Aorta (tissue), 5 donors: Measurements from ENCODE around the gene TSSC4. TPM values are rescaled to one million over a fixed set of nuclear protein-coding genes. Genes with fewer than 3 reads are reported as not detected.

Experiments used
- ATAC-seq: fragments of 200-7000 bp; cut with Tn5 transposase; one replicate; pipeline ENCODE4 v1.9.1; 2022; ENCODE audit warnings: moderate library complexity; ENCODE audit not compliant: low FRiP score
- DNase-seq, 2 donors: peaks; one replicate each; pipeline ENCODE4 v3.0.0-alpha.2; 2020
- H3K27ac ChIP-seq, 2 donors: one replicate each; pipeline ENCODE4 v1.5.1; 2013; ENCODE audit warnings: low read length in 2 of 2, mild to moderate bottlenecking in 2 of 2, moderate library complexity in 2 of 2, control low read depth in 1 of 2, inconsistent platforms in 1 of 2, low read depth in 1 of 2
- H3K27me3 ChIP-seq, 2 donors: one replicate each; pipeline ENCODE4 v1.6.1; 2013; ENCODE audit warnings: control low read depth in 1 of 2, low read length in 1 of 2, mild to moderate bottlenecking in 1 of 2, moderate library complexity in 1 of 2; ENCODE audit not compliant: insufficient read depth in 2 of 2, control insufficient read depth in 1 of 2
- H3K36me3 ChIP-seq, 2 donors: one replicate each; pipeline ENCODE4 v1.6.1; 2013; ENCODE audit warnings: control low read depth in 1 of 2, low read length in 1 of 2, mild to moderate bottlenecking in 1 of 2; ENCODE audit not compliant: insufficient read depth in 2 of 2, control insufficient read depth in 1 of 2
- H3K4me1 ChIP-seq, 2 donors: one replicate each; pipeline ENCODE4 v1.6.1; 2013; ENCODE audit warnings: low read length in 2 of 2, control low read depth in 1 of 2, mild to moderate bottlenecking in 1 of 2, moderate library complexity in 1 of 2; ENCODE audit not compliant: insufficient read depth in 2 of 2, control insufficient read depth in 1 of 2
- H3K4me3 ChIP-seq, 2 donors: one replicate each; pipeline ENCODE4 v1.5.1; 2013; ENCODE audit warnings: low read length in 2 of 2, control low read depth in 1 of 2, mild to moderate bottlenecking in 1 of 2
- H3K9me3 ChIP-seq: one replicate; pipeline ENCODE4 v1.6.1; 2013; ENCODE audit warnings: mild to moderate bottlenecking, low read length; ENCODE audit not compliant: control insufficient read depth
- WGBS, 2 donors: extraction: QIAGEN DNeasy Blood & Tissue Kit; methylation state at CpG; one replicate each; pipeline ENCODE4 v1.1.7; 2013; 5-methylcytosine and 5-hydroxymethylcytosine counted together
- intact Hi-C, 2 donors: fragments of 100-400 bp; cut with DNase I; formaldehyde crosslinking; loops; one replicate each; pipeline versions ENCODE4 v1.14.2 to v1.15.0; 2022
- polyA plus RNA-seq, 2 donors: library from polyadenylated mRNA; stranded (reverse); fragments of 200-250 nt; gene quantifications; one replicate each; pipeline ENCODE4 v1.2.3, GENCODE V29; 2013
- total RNA-seq, 2 donors: library from RNA; stranded (reverse); fragmentation: NEBNext Ultra II Directional; extraction: Animal tissue kit (Norgen Biotek cat#: 25700); gene quantifications; one replicate each; pipeline ENCODE4 v1.2.1, GENCODE V29; 2021
- donor health status: healthy with polysubstance abuse.
- donor health status: Bipolar disorder and iron deficiency.
- donor health status: DM: no; HTN: no; CAD: no.
- donor health status: DM: no; HTN: no; CAD: no.
- donor health status: DM: yes; HTN: yes; CAD: no.

TSSC4 gene
- total and polyA plus RNA-seq, 4 donors, result 35.2 to 64.4 (median 43.6) TPM

DNA sequence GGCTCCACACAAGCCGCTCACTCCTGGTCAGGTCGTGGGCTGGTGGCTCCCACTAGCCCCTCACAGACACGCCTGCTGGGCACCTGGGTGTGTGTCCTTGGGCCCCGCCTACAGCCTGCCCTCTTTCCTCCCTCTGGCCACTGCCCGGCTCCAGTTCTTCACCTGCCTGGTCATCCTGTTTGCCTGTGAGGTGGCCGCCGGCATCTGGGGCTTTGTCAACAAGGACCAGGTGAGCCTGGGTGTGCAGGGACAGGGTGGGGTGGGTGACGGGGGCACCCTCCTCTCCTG, 5.8 kb upstream of the TSSC4 start:
- intact Hi-C loops, result no loop called here
- ATAC-seq (no peak), DNase-seq (no peak)
- Histone ChIP-seq H3K9me3 (no peaks in the 10 kb centered on the region), H3K27ac (no peak overlapping the region), H3K36me3 (no peaks in the 10 kb centered on the region), H3K4me1 (no peaks in the 10 kb centered on the region), H3K27me3 (no peaks in the 10 kb centered on the region), H3K4me3 (no peak overlapping the region)
- 77 to 87% methylated on average over 8 of the region's 8 CpGs for WGBS, 2 donors

DNA sequence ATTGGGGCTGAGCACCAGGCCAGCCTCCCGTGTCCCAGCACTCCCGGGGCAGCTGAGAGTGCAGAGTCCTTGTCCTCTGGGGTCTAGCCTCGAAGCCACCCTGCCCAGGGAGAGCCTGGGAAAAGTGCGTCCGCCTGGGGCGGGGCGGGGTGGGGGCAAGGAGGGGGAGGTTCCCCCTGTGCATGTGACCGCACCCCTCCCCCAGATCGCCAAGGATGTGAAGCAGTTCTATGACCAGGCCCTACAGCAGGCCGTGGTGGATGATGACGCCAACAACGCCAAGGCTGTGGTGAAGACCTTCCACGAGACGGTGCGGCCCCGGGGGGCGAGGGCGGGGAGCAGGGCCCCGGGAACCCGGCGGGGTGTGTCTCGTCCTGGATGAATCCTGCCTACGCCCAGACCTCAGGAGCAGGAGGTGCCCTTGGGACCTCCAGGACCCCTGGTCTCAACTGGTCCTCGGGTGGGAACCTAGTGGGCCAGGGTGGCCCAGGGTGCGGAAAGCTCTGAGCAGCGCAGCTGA, 5.3 kb upstream of the TSSC4 start:
- 86 to 88% methylated on average over 25 to 26 of the region's 26 CpGs for WGBS, 2 donors
- no peak for DNase-seq
- H3K9me3 ChIP-seq, result no peaks in the 10 kb centered on the region
- no peak overlapping the region for H3K4me3 ChIP-seq
- no peaks in the 10 kb centered on the region for H3K36me3 ChIP-seq
- no peaks in the 10 kb centered on the region for H3K4me1 ChIP-seq
- H3K27me3 ChIP-seq, result no peaks in the 10 kb centered on the region
- H3K27ac ChIP-seq, result no peak overlapping the region
- ATAC-seq, result no peak
- intact Hi-C loops, result no loop called here

DNA sequence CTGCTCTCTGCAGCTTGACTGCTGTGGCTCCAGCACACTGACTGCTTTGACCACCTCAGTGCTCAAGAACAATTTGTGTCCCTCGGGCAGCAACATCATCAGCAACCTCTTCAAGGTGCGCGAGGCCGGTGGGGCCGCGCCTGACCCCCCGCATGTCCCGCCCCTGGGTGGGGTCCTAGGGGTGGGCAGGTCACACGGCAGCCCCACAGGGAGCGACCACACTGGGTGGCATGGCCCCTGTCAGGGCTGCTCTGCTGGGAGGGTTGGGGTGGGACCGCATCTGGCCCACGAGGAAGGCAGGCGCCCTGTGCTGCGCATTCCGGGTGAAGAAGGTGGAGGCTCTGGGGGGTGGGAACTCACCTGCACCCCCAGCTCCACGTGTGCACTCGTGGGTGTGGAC, 4.7 kb upstream of the TSSC4 start:
- no peak overlapping the region for H3K27ac ChIP-seq
- no peak for DNase-seq
- intact Hi-C loops, result no loop called here
- no peaks in the 10 kb centered on the region for H3K27me3 ChIP-seq
- H3K36me3 ChIP-seq, result no peaks in the 10 kb centered on the region
- 88 to 93% methylated on average over 16 to 17 of the region's 17 CpGs for WGBS, 2 donors
- no peaks in the 10 kb centered on the region for H3K9me3 ChIP-seq
- no peaks in the 10 kb centered on the region for H3K4me1 ChIP-seq
- no peak for ATAC-seq
- no peak overlapping the region for H3K4me3 ChIP-seq

DNA sequence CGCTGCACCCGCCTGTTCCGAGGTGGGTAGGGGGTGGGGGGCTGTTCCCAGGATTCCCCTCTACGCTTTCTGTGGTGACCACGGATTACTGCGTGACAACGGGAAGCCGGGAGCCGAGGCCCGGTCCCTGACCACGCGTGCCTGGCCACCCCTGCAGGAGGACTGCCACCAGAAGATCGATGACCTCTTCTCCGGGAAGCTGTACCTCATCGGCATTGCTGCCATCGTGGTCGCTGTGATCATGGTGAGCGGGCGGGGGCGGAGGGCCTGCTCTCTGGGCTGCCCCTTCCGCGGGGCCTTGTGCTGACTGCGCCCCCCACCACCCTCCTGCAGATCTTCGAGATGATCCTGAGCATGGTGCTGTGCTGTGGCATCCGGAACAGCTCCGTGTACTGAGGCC, 4.1 kb upstream of the TSSC4 start:
- no peak for DNase-seq
- 89 to 90% methylated on average over 26 of the region's 26 CpGs for WGBS, 2 donors
- Histone ChIP-seq H3K27me3 (no peaks in the 10 kb centered on the region), H3K4me1 (no peaks in the 10 kb centered on the region), H3K27ac (no peak overlapping the region), H3K36me3 (no peaks in the 10 kb centered on the region), H3K9me3 (no peaks in the 10 kb centered on the region), H3K4me3 (no peak overlapping the region)
- no peak for ATAC-seq
- intact Hi-C loops, result no loop called here

DNA sequence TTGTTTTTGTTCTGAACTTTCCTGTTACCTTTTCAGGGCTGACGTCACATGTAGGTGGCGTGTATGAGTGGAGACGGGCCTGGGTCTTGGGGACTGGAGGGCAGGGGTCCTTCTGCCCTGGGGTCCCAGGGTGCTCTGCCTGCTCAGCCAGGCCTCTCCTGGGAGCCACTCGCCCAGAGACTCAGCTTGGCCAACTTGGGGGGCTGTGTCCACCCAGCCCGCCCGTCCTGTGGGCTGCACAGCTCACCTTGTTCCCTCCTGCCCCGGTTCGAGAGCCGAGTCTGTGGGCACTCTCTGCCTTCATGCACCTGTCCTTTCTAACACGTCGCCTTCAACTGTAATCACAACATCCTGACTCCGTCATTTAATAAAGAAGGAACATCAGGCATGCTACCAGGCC, 3.5 kb upstream of the TSSC4 start:
- Histone ChIP-seq H3K9me3 (no peaks in the 10 kb centered on the region), H3K27me3 (no peaks in the 10 kb centered on the region), H3K36me3 (no peaks in the 10 kb centered on the region), H3K27ac (no peak overlapping the region), H3K4me3 (no peak overlapping the region), H3K4me1 (no peaks in the 10 kb centered on the region)
- ATAC-seq, result no peak
- DNase-seq, result no peak
- 87 to 90% methylated on average over 12 of the region's 12 CpGs for WGBS, 2 donors
- intact Hi-C loops, result no loop called here

DNA sequence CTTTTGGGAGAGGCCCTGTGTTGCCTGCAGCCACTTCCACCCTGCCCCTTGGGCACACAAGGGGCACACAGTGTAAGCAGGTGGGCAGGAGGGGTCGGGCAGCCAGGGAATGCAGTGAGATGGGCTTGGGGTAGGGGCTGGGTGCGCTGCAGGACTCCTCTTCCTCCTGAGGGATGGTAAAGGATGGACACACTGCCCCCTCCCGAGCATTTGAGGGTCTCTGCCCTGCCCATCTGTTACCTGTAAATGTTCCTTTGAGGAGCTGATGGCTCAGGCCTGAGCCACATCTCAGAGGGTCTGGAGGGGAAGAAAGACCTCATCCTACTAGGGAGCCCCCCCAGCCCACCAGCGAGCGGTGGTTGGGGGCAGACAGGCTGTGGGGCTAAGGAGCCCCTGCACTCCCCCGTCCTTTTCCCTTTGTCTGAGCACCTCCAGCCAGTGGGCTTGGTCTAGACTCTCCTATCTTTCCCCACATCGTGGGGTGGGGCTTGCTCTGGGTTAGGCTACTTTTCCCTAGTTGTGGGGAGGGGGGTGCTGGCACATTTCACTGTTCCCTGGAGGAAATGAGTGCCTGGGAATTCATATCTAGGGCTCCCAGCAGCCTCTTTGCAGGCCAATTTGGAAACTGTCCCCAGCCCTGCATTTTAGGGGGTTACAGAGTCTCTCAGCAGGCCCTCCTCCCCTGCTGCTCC, 1.7 kb upstream of the TSSC4 start:
- Histone ChIP-seq H3K27me3 (no peaks in the 10 kb centered on the region), H3K27ac (peak overlapping the region; percentile 87 to 95), H3K4me1 (no peaks in the 10 kb centered on the region), H3K36me3 (peaks cover 0 to 3% of the 10 kb centered on the region in 2 donors), H3K9me3 (no peaks in the 10 kb centered on the region), H3K4me3 (no peak overlapping the region)
- intact Hi-C loops, result no loop called here
- DNase-seq, result no peak
- 33 to 43% methylated on average over 7 of the region's 7 CpGs for WGBS, 2 donors
- no peak for ATAC-seq

DNA sequence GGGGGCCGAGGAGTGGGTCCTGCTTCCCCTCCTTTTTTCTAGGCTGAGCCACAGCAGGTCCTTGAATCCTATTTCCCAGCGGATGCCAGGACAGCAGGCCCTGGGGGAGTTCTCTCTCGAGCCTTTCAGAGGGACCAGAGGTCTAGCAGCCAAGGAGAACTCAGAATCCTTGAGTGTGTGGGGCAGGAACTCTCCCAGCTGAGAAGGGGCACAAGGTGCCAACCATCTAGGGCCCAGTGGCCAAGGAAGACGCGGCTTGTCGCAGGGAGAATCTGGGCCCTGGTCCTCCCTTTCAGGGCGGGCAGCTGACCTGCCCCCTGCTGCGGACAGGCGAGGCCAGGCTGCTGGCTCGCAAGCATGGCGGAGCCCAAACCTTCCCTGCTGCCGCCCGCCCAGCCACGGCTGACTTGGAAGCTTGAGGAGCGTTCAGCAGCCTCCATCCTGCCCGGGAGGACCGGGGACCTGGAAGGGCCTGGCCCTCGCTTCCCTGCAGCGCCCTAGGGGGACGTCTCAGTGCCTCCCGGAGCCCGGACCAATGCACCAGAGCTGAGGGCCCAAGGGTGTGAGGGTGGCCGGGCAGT, 972 bp upstream of the TSSC4 start:
- intact Hi-C loops, result loop anchor here in 1 of 2 donors (1.0 to 5.0 kb wide), 4 partner anchors 17 to 1122 kb away; partner anchors contain the start of gene CD81
- peak; percentile 39 for ATAC-seq
- H3K27ac ChIP-seq, result peak overlapping the region; percentile 87 to 95
- WGBS, 2 donors, result 3 to 4% methylated on average over 22 to 23 of the region's 23 CpGs
- no peaks in the 10 kb centered on the region for H3K9me3 ChIP-seq
- no peaks in the 10 kb centered on the region for H3K4me1 ChIP-seq
- H3K36me3 ChIP-seq, result peaks cover 0 to 3% of the 10 kb centered on the region in 2 donors
- no peaks in the 10 kb centered on the region for H3K27me3 ChIP-seq
- H3K4me3 ChIP-seq, result peak overlapping the region; percentile 6 to 48
- peak in 1 of 2 donors; percentile 84 for DNase-seq

DNA sequence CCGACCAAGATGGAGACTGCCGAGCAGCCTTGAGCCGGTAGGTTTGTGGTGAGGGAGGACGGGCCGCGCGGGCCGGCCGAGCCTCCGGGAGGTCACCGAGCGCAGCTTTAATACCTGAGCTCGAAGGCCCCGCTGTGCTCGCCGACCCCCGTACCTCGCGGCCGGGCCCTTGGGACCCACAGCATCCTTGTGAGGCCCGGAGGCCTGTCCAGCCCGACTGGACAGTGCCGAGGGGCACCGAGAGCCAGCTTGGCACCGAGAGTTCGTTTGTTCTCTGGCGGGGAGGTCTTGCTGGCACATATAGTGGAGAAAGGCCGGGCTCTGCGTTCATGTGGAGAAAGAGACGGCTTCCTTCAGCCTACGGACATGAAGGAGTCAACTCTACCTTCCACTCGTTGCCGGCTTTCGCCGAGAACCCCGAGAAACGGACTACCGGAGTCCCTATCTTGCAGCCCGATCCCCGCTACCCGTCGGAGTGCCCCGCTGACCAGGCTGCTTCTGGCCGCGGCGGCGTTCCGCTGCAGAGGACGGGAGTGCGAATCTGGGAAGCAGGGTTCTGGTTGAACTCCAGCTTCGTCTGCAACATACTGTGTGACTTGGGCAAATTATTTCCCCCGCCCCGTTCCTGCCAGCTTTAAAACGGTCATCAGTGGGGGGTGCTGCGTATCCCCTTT, 349 bp downstream of the TSSC4 start:
- no peaks in the 10 kb centered on the region for H3K4me1 ChIP-seq
- DNase-seq, result no peak
- H3K36me3 ChIP-seq, result peaks cover 0 to 3% of the 10 kb centered on the region in 2 donors
- WGBS, 2 donors, result 1% methylated on average over 54 to 55 of the region's 55 CpGs
- intact Hi-C loops, result loop anchor here in 1 of 2 donors (1.0 to 5.0 kb wide), 4 partner anchors 18 to 1124 kb away; partner anchors contain the start of gene CD81
- H3K9me3 ChIP-seq, result no peaks in the 10 kb centered on the region
- ATAC-seq, result no peak
- peak overlapping the region; percentile 68 to 72 for H3K4me3 ChIP-seq
- H3K27ac ChIP-seq, result peak overlapping the region in 1 of 2 donors; percentile 66
- no peaks in the 10 kb centered on the region for H3K27me3 ChIP-seq
